ENCODE results near the gene SH3PXD2A. TPM values are rescaled to one million over a fixed set of nuclear protein-coding genes. Genes with fewer than 3 reads are reported as not detected.

The SH3PXD2A gene
- total RNA-seq, 1 experiment from 2014 or later = 4.5 TPM

DNA sequence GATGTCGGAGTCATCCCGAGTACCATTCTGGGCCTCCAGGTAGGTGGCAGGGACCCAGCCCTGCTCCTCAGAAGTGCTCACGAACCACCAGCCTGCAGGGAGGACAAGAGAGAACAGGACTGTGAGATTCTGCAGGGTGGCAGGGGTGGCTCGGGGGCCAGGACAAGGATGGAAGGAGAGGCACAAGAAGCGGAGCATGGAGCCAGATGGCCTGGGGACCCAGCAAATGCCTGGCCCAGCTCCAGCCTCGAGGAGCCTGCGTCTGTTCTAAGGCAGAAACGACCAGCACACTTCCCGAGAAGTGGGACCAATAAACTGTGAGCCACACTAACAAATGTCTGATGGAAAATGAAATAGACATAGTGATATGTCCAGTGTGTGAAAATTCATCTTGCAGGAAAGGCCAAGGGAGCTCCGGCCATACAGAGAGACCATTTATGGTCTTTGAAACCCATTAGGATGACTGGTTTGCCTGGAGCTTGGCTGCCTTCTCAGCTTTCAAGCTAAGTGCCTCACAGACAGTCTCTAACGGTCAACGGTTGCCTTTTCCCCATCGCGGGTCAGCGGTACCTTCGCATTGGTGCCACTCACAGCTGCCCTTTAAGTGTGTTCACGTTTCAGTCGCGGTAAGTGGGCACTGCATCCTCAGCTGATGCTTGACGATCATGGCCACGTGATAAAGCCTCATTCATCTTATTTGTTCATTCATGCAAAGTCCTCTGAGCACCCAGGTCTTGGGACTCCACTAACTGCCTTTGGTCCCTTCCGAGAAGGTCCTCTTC is 228.1 kb downstream of the SH3PXD2A start:
- Histone ChIP-seq H3K79me1 (ENCODE audit: insufficient read depth, low read depth, low read length, poor library complexity, severe bottlenecking) (no peaks in the 10 kb centered on the region), H3K4me1 (ENCODE audit: insufficient read depth, low read length) (no peaks in the 10 kb centered on the region), H3T11ph (ENCODE audit: low read length) (no peak overlapping the region), H3K9ac (ENCODE audit: extremely low read depth, insufficient read length, low read length) (no peak overlapping the region), H2BK5ac (ENCODE audit: insufficient read length, low read length) (no peak overlapping the region), H4K8ac (replicated peaks; ENCODE audit: insufficient read length, low read depth, low read length) (no peak overlapping the region), H3K4ac (ENCODE audit: low read depth, low read length) (no peak overlapping the region), H3K14ac (ENCODE audit: insufficient read depth, low read length) (no peak overlapping the region), H4K91ac (ENCODE audit: insufficient read length, low read depth, low read length) (no peak overlapping the region), H2BK12ac (ENCODE audit: insufficient read length, low read depth, low read length) (no peak overlapping the region), H3K23ac (ENCODE audit: insufficient read length, low read depth, low read length) (no peak overlapping the region), H3K27ac (ENCODE audit: insufficient read length, low read depth, low read length) (no peak overlapping the region), H3K4me2 (ENCODE audit: insufficient read depth, insufficient read length, low read length) (no peak overlapping the region), H2BK20ac (ENCODE audit: low read depth, low read length, poor library complexity, severe bottlenecking) (no peak overlapping the region), H2AK5ac (ENCODE audit: insufficient read length, low read length) (no peak overlapping the region), H4K20me1 (ENCODE audit: control insufficient read depth, insufficient read depth, insufficient read length) (no peaks in the 10 kb centered on the region), H3K27me3 (ENCODE audit: insufficient read depth, low read length) (no peaks in the 10 kb centered on the region), H3K9me3 (ENCODE audit: control insufficient read depth, low read depth, low read length) (no peaks in the 10 kb centered on the region), H3K18ac (ENCODE audit: insufficient read length, low read depth, low read length) (no peak overlapping the region), H2BK15ac (ENCODE audit: low read depth, low read length) (no peak overlapping the region), H2AFZ (ENCODE audit: low read length) (no peak overlapping the region), H4K5ac (ENCODE audit: insufficient read length, low read depth, low read length) (no peak overlapping the region), H3K79me2 (ENCODE audit: insufficient read depth, low read length) (no peaks in the 10 kb centered on the region), H3K23me2 (ENCODE audit: insufficient read length, low read depth, low read length, poor library complexity, severe bottlenecking) (no peaks in the 10 kb centered on the region), H2BK120ac (ENCODE audit: low read depth, low read length, poor library complexity, severe bottlenecking) (no peak overlapping the region), H3K56ac (ENCODE audit: insufficient read length, low read depth, low read length) (no peak overlapping the region)
- Mint-ChIP-seq H3K36me3 (ENCODE audit: insufficient read depth in 1 of 3, low read depth in 3 of 3) (peaks cover 0 to 5% (median 4%) of the 10 kb centered on the region in 3 experiments; a peak in 4 of 7 replicates), H3K4me3 (no peak overlapping the region), H3K27ac (peak overlapping the region in 1 of 3 experiments; percentile 90; a peak in 4 of 7 replicates), H3K9me3 (no peaks in the 10 kb centered on the region), H3K4me1 (0 out of 4 replicates have a peak, but pooled peaks cover 0 to 8% of the 10 kb centered on the region in 2 experiments), H3K27me3 (ENCODE audit: low read depth) (no peaks in the 10 kb centered on the region; the same call in 1 of the 2 replicates)
- DNase-seq = no peak
- TF ChIP-seq, protein P1, sequence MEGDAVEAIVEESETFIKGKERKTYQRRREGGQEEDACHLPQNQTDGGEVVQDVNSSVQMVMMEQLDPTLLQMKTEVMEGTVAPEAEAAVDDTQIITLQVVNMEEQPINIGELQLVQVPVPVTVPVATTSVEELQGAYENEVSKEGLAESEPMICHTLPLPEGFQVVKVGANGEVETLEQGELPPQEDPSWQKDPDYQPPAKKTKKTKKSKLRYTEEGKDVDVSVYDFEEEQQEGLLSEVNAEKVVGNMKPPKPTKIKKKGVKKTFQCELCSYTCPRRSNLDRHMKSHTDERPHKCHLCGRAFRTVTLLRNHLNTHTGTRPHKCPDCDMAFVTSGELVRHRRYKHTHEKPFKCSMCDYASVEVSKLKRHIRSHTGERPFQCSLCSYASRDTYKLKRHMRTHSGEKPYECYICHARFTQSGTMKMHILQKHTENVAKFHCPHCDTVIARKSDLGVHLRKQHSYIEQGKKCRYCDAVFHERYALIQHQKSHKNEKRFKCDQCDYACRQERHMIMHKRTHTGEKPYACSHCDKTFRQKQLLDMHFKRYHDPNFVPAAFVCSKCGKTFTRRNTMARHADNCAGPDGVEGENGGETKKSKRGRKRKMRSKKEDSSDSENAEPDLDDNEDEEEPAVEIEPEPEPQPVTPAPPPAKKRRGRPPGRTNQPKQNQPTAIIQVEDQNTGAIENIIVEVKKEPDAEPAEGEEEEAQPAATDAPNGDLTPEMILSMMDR (conservative IDR thresholded peaks at IDR 0.05) = no peak
- WGBS (ENCODE audit: extremely low coverage, insufficient read length, low lambda C conversion rate) = no CpG with 5 or more reads among the region's 22 CpGs

All from H9 (cell line).